Neural progenitor cell (in vitro differentiated cells): ENCODE results near the gene UNC80.

Source experiments
- CTCF ChIP-seq: fragments of 200-600 bp; sonication (generic); IDR thresholded peaks from 2 replicates; pipeline ENCODE4 v1.5.1; 2017; ENCODE audit warnings: antibody characterized with exemption, mild to moderate bottlenecking
- EZH2 ChIP-seq: fragments of 200-600 bp; sonication (generic); IDR thresholded peaks from 2 replicates; pipeline ENCODE4 v1.6.1; 2017; ENCODE audit warnings: antibody characterized with exemption, mild to moderate bottlenecking, moderate library complexity

- TF ChIP-seq CTCF (peak; percentile 20), EZH2 (no peak)
Measured at GRCh38 chr2:209936106-209936666, 164.6 kb downstream of the UNC80 start.
